ENCODE measurements around the gene IVD.

Gene IVD

DNA sequence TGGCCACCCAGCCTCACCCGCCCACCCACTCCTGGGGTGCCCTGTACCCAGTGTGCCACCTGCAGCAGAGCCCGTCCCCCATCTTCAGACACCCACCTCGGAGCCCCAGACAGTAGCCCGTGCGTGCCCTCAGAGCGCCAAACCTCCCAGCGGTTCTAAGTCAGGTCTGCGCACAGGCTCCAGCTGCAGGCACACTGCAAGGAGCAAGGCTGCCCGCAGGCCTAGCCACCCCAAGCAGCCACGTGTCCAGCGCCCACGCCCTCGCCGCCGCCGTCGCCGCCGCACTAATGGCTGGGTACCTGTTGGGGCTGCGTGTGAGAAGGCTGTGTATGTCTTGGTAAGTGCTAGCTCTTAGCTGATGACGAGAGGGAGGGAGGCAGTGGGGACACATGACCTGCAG, 56.4 kb downstream of the IVD start:
- no peak for DNase-seq

DNA sequence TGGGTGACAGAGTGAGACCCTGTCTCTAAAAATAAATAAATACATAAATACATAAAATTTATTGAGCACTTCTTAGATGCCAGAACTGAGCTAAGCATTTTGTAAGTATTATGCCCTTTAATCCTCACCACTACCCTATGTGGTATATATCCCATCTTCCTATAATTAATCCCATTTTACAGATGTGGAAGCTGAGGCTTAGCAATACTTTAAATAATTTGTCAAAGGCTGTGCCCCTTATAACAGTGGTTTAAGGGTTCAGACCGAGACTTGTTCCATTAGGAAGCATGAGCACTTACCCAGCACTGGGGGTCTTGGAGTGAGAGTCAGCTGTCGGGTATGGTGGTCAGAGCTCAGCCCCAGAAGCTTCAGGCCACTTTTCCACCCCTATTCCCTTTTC, 57.7 kb downstream of the IVD start:
- no peak for DNase-seq

DNA sequence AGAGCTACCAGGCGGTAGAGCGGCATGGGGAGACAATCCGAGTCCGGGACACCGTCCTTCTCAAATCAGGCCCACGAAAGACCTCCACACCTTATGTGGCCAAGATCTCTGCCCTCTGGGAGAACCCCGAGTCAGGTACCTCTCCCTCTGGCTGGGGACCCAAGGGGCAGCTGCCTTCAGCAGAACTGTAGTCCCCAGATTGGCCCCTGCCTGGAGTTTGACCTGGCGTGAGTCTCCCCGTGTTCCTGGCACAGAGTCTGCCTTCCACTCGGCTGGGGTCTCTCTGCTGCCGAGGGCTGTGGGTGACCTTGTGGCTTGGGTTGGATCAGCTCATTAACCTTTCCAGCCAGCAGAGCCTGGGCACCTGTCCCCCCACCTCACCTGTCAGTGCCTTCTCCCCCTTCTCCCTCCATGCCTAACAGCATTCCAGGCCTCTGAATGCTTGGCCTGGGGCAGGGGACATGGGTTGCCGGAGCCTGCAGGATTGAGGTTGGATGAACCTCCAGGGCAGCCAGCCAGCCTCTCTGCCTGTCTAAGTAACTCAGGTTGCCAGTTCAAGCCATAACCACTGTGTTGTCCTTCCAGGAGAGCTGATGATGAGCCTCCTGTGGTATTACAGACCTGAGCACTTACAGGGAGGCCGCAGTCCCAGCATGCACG, 58.4 kb downstream of the IVD start:
- no peak for DNase-seq

DNA sequence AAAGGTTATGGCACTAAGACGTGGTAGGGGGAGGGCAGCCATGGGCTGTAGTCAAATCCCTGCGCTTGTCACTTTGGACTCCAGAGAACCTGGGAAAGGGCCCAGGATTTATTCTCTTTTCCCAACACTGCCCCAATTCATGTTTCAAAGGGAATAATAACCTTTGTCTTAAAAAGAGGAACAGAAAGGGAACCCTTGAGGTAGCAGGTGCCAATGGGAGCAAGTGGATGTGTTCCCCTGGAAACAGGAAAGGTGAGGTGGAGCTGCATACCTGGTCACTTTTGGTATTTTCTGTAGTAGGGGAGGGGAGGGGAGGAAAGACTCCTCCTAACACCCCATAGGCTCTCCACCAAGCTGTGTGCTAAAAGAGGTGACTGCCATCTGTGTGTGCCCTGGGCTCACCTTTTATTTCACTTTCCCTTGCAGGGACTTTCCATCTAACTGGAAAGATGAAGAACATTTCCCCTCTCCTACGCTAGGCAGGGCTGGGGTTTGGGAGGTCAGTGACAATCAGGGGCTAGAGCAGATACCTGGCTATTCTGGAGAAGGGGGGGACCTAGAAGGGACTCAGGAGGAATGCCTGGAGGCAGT, 59.1 kb downstream of the IVD start:
- DNase-seq, result no peak

DNA sequence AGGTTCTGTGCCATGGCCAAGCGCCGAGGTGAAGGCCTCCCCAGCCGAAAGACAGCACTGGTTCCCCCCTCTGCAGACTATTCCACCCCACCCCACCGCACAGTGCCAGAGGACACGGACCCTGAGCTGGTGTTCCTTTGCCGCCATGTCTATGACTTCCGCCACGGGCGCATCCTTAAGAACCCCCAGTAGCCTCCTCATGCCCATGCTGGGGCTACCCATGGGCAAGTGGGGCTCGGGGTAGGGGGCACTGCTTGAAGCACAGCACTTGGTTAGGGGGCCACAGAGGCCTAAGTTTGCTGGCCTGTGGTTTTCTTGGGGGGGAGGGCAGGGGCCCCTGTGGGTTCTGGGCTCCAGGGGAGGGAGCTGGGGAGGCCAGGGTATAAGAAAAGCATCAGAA, 60.3 kb downstream of the IVD start:
- no peak for DNase-seq

DNA sequence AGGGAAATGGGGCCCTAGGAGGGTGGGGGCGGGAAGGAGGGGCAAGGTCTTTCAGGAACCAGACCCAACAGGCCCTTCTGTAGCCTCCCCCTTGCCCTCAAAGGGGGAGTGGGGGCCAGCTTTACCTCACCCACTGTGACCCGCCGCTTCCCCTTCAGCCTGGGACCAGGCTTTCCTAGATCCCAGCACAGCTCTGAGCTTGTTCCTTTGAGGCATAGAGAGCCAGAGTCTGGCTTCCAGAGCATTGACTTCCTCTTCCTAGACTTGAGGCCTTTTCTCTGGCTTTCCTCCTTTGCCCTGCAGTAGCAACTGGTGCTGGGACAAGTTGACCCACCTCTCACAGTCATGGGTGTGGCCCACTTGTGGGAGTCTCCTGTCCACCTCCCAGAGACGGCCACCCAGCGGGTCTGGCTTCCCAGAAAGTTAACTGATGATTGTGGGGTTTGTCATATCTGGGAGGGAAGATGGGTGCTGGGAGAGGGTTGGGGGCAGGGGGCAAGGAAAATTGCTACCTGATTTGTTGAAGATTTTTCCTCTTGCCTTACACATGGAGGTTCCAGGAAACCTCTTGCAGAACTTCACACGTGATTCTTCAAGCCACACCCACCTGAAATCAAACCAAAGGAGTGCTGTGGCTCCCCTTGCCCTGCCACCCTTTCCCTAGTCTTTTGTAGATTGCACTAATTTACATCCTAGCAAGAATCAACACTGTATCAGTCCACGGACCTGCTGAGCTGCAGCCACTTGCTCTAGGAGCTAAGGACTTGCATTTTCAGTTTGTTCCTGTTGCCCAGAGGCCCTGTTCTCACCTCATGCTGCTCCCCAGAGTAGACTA, 61.0 kb downstream of the IVD start:
- no peak for DNase-seq

DNA sequence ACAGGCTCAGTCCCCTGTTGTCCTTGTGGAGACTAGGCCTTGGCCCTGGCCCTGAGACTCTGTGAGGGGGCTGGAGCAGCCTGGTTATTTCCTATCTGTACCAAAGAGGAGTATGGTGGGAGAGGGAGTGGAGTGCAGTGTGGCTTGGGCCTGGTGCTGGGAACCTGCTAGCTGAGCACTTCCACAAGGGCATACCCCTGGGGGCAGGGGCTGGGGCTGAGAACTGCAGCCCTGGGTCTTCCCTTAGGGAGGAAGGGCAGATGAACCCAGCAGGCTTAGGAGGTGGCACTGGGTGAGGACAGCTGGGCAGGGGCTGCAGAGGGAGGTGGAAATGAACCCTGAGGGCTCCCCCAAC, 61.6 kb downstream of the IVD start:
- no peak for DNase-seq

DNA sequence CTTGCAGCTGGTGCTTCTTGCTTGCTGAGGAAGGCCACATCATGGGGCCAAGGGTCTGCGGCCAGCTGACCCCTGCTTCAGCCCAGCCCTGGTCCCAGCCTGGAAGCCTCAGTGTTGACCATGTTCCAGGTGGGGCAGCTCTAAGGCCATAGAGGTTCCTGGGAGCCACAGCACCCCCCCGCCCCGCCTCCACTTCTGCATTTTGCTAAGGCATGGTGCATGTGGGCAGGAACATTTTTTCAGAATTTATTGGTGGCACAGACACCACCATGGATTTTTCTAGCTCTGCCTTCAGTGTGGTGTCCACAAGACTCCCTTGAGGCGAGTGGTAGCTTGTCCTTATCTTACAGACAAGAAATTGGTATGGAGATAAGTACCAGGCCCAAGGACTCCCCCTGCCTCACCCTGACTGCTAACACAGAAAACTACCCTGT, 63.3 kb downstream of the IVD start:
- DNase-seq, result no peak

DNA sequence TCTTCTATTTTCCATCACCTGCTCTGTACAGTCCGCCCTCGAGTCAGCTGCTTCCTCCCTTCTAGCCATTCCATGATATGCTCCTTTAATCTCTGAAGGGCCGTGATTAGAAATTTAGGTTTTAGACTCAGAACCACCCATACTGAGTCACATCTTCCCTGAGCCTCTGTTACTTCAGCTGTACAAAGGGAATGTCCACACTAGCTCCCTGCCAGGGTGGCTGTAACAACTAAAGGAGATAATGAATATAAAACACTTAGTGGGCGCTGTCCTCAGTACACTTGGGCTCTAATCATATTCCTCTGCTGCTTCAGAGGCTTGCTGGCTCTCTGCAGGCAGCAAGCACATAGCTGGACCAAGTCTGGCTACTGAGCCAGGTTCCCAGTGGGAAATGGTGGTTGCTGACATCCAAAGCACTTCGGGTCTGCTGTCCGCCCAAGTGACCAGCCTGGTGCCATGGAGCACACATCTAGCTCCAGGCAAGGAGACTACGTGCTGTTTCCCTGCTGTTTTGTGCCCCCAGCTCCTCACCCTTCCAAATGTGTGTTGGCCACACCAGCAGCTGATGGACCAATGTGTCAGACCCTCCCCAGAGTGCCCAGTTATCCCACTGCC, 64.3 kb downstream of the IVD start:
- DNase-seq, result no peak

DNA sequence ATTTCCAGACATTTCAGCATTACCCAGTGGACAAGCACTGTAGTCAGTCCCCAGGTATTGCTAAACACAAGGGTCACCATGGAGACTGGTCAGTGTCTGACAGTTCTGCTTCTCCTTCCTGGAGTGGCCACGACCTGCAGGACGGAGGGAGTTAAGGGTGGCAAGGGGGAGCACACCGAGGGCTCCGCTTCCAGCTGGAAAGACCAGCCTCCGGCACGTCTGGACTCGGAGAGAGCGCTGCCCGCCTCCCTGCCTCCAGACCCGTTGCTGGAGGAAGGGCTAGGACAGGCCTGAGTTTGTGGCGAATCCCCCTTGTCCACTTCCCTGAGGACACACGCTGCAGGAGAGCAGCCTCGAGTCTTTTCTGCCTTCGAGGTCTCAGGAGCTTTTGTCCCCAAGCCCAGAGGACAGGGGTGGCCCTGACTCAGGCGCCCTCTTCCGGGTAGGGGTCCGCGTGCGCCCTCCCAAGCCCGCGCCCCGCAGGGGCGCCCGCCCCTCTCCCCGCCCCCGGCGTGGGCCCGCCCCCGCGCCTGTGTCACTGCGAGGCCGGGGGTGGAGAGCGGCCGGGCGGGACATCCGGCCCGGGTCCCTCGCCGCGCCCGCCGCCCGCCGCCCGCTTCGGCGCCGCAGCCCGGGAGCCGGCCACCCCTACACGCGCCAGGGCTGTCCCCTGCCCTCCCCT, 65.0 kb downstream of the IVD start, which contains the start of gene CHST14:
TSS of gene CHST14 (plus strand) at position 562 of the 682 bp plus-strand sequence. CDS start 230 bp downstream, outside the sequence.
- peak; percentile 44 for DNase-seq
